Upper lobe of right lung (tissue), 1 donor: ENCODE data around the gene PIGV. TPM values are rescaled to one million over a fixed set of nuclear protein-coding genes. Genes with fewer than 3 reads are reported as not detected.
"Not testable (repeated sequence)": the region's sequence is repeated elsewhere in the genome, so short reads cannot be mapped to it uniquely, and the experiment has no call there.

Source experiments
- ATAC-seq: fragments of 200-7000 bp; cut with Tn5 transposase; one replicate; pipeline ENCODE4 v1.9.1; 2020; ENCODE audit warnings: mild to moderate bottlenecking, moderate library complexity
- DNase-seq: peaks from one replicate; pipeline ENCODE4 v3.0.0-alpha.2; 2020
- H3K27ac ChIP-seq: fragments of 200-600 bp; one replicate; pipeline ENCODE4 v1.8.0; 2022
- H3K27me3 ChIP-seq: fragments of 200-600 bp; one replicate; pipeline ENCODE4 v1.8.0; 2022; ENCODE audit warnings: mild to moderate bottlenecking
- H3K36me3 ChIP-seq: fragments of 200-600 bp; one replicate; pipeline ENCODE4 v1.8.0; 2022
- H3K4me1 ChIP-seq: fragments of 200-600 bp; one replicate; pipeline ENCODE4 v1.8.0; 2022
- H3K4me3 ChIP-seq: fragments of 200-600 bp; one replicate; pipeline ENCODE4 v1.8.0; 2022; ENCODE audit warnings: mild to moderate bottlenecking
- H3K9me3 ChIP-seq: fragments of 200-600 bp; one replicate; pipeline ENCODE4 v1.8.0; 2022
- CTCF ChIP-seq: fragments of 200-600 bp; IDR thresholded peaks from one replicate; pipeline ENCODE4 v1.8.0; 2022; ENCODE audit warnings: antibody characterized with exemption
- intact Hi-C: fragments of 100-400 bp; cut with DNase I; formaldehyde crosslinking; loops from one replicate; pipeline ENCODE4 v1.11.0; 2022
- total RNA-seq: library from RNA; stranded (reverse); fragmentation: NEBNext Ultra II Directional; extraction: Animal tissue kit (Norgen Biotek cat#: 25700); gene quantifications from one replicate; pipeline ENCODE4 v1.2.1, GENCODE V29; 2021
- donor health status: DM: no; HTN: yes; CAD: no; lungs with severe emphysema.

The PIGV gene
- total RNA-seq, 1 donor from 2014 or later, result 16.7 TPM

- Histone ChIP-seq H3K4me1 (peaks cover 34% of the 10 kb centered on the region), H3K27ac (no peak overlapping the region), H3K4me3 (no peak overlapping the region), H3K9me3 (no peaks in the 10 kb centered on the region), H3K27me3 (no peaks in the 10 kb centered on the region), H3K36me3 (peaks cover 41% of the 10 kb centered on the region)
- intact Hi-C loops, result no loop called here
- no peak for ATAC-seq
- no peak for TF ChIP-seq CTCF
- DNase-seq, result no peak
These were observed 43.3 kb downstream of the PIGV start for GRCh38 chr1:26831059-26831458.

- Histone ChIP-seq H3K27me3 (no peaks in the 10 kb centered on the region), H3K36me3 (peaks cover 45% of the 10 kb centered on the region), H3K4me1 (peaks cover 32% of the 10 kb centered on the region), H3K9me3 (no peaks in the 10 kb centered on the region), H3K4me3 (no peak overlapping the region), H3K27ac (peak overlapping the region; percentile 47)
- ATAC-seq (peak; percentile 37), DNase-seq (no peak)
- intact Hi-C loops, result no loop called here
- no peak for TF ChIP-seq CTCF
These were observed 43.9 kb downstream of the PIGV start for GRCh38 chr1:26831546-26832248.

GRCh38 chr1:26832249-26832960, 44.7 kb downstream of the PIGV start:
- intact Hi-C loops, result no loop called here
- no peak for ATAC-seq
- H3K4me3 ChIP-seq, result no peak overlapping the region
- TF ChIP-seq CTCF, result no peak
- H3K36me3 ChIP-seq, result peaks cover 46% of the 10 kb centered on the region
- H3K4me1 ChIP-seq, result peaks cover 32% of the 10 kb centered on the region
- peak overlapping the region; percentile 63 for H3K27ac ChIP-seq
- H3K9me3 ChIP-seq, result no peaks in the 10 kb centered on the region
- no peak for DNase-seq
- no peaks in the 10 kb centered on the region for H3K27me3 ChIP-seq

- Histone ChIP-seq H3K4me3 (no peak overlapping the region), H3K9me3 (no peaks in the 10 kb centered on the region), H3K27ac (peak overlapping the region; percentile 63), H3K4me1 (peaks cover 19% of the 10 kb centered on the region), H3K36me3 (peaks cover 52% of the 10 kb centered on the region), H3K27me3 (no peaks in the 10 kb centered on the region)
- intact Hi-C loops, result no loop called here
- DNase-seq (no peak), ATAC-seq (peak; percentile 64)
- TF ChIP-seq CTCF, result no peak
These were observed 46.0 kb downstream of the PIGV start for GRCh38 chr1:26833432-26834405.

GRCh38 chr1:26837665-26838064, 49.9 kb downstream of the PIGV start:
- intact Hi-C loops, H3K4me1 ChIP-seq, H3K9me3 ChIP-seq, H3K4me3 ChIP-seq, H3K27ac ChIP-seq, DNase-seq, ATAC-seq, H3K27me3 ChIP-seq: not testable (repeated sequence)
- peaks cover 58% of the 10 kb centered on the region for H3K36me3 ChIP-seq
